Measurements from ENCODE around the gene PLXNA2.

DNA sequence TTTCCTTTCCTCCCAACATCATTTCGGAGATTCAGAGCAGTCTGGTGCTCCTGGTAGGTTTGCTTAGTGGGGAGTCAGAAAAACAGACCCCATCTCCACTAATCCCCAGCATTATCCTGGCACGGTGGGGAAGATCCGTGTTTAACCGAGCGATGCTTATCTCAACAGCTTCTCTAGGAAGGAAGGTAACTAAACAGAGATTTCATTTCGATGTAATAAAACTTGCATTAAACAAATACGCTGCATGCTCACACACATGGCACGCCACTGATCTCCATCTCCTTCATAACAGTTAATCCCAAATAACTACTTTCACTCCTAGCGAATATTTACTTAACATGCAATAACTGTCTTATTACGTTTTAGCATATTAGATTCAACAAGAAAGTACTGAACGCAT is 188.6 kb downstream of the PLXNA2 start:
- TF ChIP-seq, protein P1, sequence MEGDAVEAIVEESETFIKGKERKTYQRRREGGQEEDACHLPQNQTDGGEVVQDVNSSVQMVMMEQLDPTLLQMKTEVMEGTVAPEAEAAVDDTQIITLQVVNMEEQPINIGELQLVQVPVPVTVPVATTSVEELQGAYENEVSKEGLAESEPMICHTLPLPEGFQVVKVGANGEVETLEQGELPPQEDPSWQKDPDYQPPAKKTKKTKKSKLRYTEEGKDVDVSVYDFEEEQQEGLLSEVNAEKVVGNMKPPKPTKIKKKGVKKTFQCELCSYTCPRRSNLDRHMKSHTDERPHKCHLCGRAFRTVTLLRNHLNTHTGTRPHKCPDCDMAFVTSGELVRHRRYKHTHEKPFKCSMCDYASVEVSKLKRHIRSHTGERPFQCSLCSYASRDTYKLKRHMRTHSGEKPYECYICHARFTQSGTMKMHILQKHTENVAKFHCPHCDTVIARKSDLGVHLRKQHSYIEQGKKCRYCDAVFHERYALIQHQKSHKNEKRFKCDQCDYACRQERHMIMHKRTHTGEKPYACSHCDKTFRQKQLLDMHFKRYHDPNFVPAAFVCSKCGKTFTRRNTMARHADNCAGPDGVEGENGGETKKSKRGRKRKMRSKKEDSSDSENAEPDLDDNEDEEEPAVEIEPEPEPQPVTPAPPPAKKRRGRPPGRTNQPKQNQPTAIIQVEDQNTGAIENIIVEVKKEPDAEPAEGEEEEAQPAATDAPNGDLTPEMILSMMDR (conservative IDR thresholded peaks at IDR 0.05; ENCODE audit: low read depth, low read length), result no peak
- TF ChIP-seq POLR2A (IDR thresholded peaks at IDR 0.05; ENCODE audit: low read depth, low read length) (no peak), MAFK (IDR thresholded peaks at IDR 0.05; ENCODE audit: low read depth, low read length) (no peak), USF2 (IDR thresholded peaks at IDR 0.05; ENCODE audit: low read depth, low read length) (no peak), SMC3 (IDR thresholded peaks at IDR 0.05; ENCODE audit: low read depth, low read length) (no peak), CHD1 (IDR thresholded peaks at IDR 0.05; ENCODE audit: low read depth, low read length) (no peak), CEBPB (IDR thresholded peaks at IDR 0.05; ENCODE audit: low read depth, low read length) (no peak)
